ENCODE results near the gene SDC3.
"Not testable (repeated sequence)": the region's sequence is repeated elsewhere in the genome, so short reads cannot be mapped to it uniquely, and the experiment has no call there.

Gene SDC3

GRCh38 chr1:30875197-30875596, 33.4 kb downstream of the SDC3 start:
- no peak for DNase-seq
- TF ChIP-seq POLR2A (IDR thresholded peaks at IDR 0.05; ENCODE audit: low read length): no peak
- TF ChIP-seq GATA1 (IDR thresholded peaks at IDR 0.05; ENCODE audit: low read depth, low read length): no peak

- TF ChIP-seq GATA1 (IDR thresholded peaks at IDR 0.05; ENCODE audit: low read depth, low read length) (no peak), POLR2A (IDR thresholded peaks at IDR 0.05; ENCODE audit: low read length) (no peak)
- DNase-seq: no peak
Measured at GRCh38 chr1:30874176-30874575, 34.4 kb downstream of the SDC3 start.

- no peak for TF ChIP-seq POLR2A (IDR thresholded peaks at IDR 0.05; ENCODE audit: low read length)
- TF ChIP-seq GATA1 (IDR thresholded peaks at IDR 0.05; ENCODE audit: low read depth, low read length): no peak
- DNase-seq: no peak
Measured at GRCh38 chr1:30872948-30873263, 35.7 kb downstream of the SDC3 start.

GRCh38 chr1:30872033-30872947, 36.3 kb downstream of the SDC3 start:
- DNase-seq: peak; percentile 94
- peak; percentile 38 for TF ChIP-seq POLR2A (IDR thresholded peaks at IDR 0.05; ENCODE audit: low read length)
- TF ChIP-seq GATA1 (IDR thresholded peaks at IDR 0.05; ENCODE audit: low read depth, low read length): no peak

GRCh38 chr1:30871276-30871871, 37.2 kb downstream of the SDC3 start:
- DNase-seq: peak in 1 of 2 experiments; percentile 51
- TF ChIP-seq POLR2A (IDR thresholded peaks at IDR 0.05; ENCODE audit: low read length): no peak
- TF ChIP-seq GATA1 (IDR thresholded peaks at IDR 0.05; ENCODE audit: low read depth, low read length): no peak

- TF ChIP-seq GATA1 (IDR thresholded peaks at IDR 0.05; ENCODE audit: low read depth, low read length): no peak
- TF ChIP-seq POLR2A (IDR thresholded peaks at IDR 0.05; ENCODE audit: low read length): no peak
Measured at GRCh38 chr1:30870656-30871055, 37.9 kb downstream of the SDC3 start.

GRCh38 chr1:30870035-30870434, 38.5 kb downstream of the SDC3 start:
- TF ChIP-seq GATA1 (IDR thresholded peaks at IDR 0.05; ENCODE audit: low read depth, low read length) (no peak), POLR2A (IDR thresholded peaks at IDR 0.05; ENCODE audit: low read length) (no peak)
- DNase-seq: no peak

More at GRCh38 chr1:30870656-30871055, 37.9 kb downstream of the SDC3 start:
- peak in 1 of 2 experiments; percentile 33 for DNase-seq

GRCh38 chr1:30868833-30869435, 39.6 kb downstream of the SDC3 start:
- TF ChIP-seq POLR2A (IDR thresholded peaks at IDR 0.05; ENCODE audit: low read length): no peak
- no peak for TF ChIP-seq GATA1 (IDR thresholded peaks at IDR 0.05; ENCODE audit: low read depth, low read length)
- DNase-seq: no peak

GRCh38 chr1:30868057-30868456, 40.5 kb downstream of the SDC3 start:
- not testable (repeated sequence) for DNase-seq

- DNase-seq: no peak
- TF ChIP-seq POLR2A (IDR thresholded peaks at IDR 0.05; ENCODE audit: low read length) (no peak), GATA1 (IDR thresholded peaks at IDR 0.05; ENCODE audit: low read depth, low read length) (no peak)
Measured at GRCh38 chr1:30867537-30867936, 41.0 kb downstream of the SDC3 start.

GRCh38 chr1:30866594-30866993, 42.0 kb downstream of the SDC3 start:
- TF ChIP-seq GATA1 (IDR thresholded peaks at IDR 0.05; ENCODE audit: low read depth, low read length) (no peak), POLR2A (IDR thresholded peaks at IDR 0.05; ENCODE audit: low read length) (no peak)
- DNase-seq: no peak

- DNase-seq: no peak
- TF ChIP-seq GATA1 (IDR thresholded peaks at IDR 0.05; ENCODE audit: low read depth, low read length) (no peak), POLR2A (IDR thresholded peaks at IDR 0.05; ENCODE audit: low read length) (no peak)
Measured at GRCh38 chr1:30864681-30865080, 43.9 kb downstream of the SDC3 start.

- DNase-seq: no peak
- TF ChIP-seq GATA1 (IDR thresholded peaks at IDR 0.05; ENCODE audit: low read depth, low read length) (no peak), POLR2A (IDR thresholded peaks at IDR 0.05; ENCODE audit: low read length) (no peak)
Measured at GRCh38 chr1:30863858-30864604, 44.5 kb downstream of the SDC3 start.

GRCh38 chr1:30860320-30860652, 48.3 kb downstream of the SDC3 start:
- no peak for DNase-seq
- TF ChIP-seq GATA1 (IDR thresholded peaks at IDR 0.05; ENCODE audit: low read depth, low read length) (no peak), POLR2A (IDR thresholded peaks at IDR 0.05; ENCODE audit: low read length) (no peak)

Measured in erythroblast (primary cell).